ENCODE measurements around the gene KRT86.
"Not testable (repeated sequence)": the region's sequence is repeated elsewhere in the genome, so short reads cannot be mapped to it uniquely, and the experiment has no call there.

Gene KRT86

DNA sequence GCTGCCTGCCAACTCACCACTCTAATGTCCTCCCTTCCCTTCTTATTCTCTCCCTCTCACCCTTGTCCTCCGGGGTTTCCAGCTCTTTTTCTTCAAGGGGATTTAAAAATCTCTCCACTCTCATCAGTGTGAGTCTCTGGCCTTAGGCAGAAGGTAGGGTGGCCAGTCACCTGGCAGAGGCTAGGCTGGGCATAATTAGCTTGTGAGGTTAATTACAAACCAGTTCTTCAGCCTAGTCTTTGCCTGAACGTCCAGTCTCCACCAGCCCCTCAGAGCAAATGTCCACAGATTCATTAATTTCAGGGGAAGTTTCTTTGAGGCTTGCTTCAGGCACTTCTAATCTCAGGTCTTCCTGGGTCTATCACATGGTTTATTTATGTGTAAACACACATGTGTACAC is 34.7 kb upstream of the KRT86 start:
- no peak for DNase-seq

DNA sequence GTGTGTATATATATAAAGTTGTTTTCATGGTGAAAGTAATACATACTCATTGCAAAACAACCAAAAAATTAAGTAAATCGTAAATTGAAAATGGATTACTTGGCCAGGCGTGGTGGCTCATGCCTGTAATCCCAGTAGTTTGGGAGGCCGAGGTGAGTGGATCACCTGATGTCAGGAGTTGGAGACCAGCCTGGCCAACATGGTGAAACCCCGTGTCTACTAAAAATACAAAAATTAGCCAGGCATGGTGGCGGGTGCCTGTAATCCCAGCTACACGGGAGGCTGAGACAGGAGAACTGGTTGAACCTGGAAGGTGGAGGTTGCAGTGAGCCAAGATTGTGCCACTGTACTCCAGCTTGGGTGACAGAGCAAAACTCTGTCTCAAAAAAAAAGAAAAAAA is 34.2 kb upstream of the KRT86 start:
- DNase-seq = not testable (repeated sequence)

DNA sequence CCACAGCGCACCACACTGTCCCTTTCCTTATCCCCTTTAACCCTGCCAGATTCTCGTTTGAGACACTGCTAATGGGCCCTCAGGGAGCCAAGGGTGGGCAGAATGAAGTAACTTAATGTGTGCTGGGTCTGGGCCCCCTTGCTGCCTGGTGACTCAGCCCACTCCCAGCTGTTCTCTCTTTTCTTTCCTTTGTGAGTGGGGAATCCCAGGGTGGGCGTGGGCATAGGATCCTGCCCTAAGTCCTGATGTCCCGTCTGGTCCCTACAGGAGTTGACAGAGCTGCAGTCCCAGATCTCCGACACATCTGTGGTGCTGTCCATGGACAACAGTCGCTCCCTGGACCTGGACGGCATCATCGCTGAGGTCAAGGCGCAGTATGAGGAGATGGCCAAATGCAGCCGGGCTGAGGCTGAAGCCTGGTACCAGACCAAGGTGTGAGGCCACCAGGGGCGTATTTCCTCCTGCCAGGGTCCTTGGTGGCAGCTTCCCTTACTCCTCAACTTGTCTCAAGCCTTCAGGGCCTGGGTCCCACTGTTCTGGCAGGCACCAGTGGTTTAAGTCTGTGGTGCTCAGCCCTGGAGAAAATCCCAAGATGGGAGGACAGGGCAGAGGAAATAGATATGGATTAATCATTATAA is 33.1 kb upstream of the KRT86 start:
- no peak for DNase-seq

DNA sequence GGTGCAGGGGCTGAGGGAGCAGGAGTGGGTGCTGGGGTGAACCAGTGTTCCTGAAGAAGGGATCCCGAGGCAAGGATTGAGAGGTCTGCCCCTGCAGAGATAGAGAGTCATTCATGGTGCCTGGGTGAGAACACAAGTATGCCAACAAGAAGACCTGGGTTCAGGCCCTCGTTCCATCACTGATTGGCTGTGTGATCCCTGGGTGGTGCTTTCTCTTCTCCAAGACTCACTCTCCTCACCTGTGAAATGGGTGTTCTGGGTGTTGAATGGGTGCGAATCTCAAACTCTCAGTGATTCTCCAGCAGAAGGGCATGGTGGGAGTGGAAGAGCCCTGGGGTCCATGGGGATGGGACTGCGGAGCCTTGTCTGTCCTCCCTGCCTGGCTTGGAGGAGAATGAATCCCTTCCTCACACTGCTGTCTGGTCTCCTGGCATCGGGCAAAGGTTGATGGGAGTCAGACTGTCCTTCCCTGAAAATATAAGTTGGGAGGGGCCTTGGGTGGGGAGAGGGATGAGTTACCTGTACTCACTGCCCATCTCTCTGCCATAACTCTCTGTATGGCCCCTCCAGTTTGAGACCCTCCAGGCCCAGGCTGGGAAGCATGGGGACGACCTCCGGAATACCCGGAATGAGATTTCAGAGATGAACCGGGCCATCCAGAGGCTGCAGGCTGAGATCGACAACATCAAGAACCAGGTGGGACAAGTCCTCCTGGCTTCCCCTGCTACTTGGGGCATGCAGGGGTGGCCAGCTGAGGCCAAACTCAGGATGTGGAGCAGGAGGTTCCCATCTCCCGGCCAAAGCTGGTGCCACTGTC is 31.8 kb upstream of the KRT86 start:
- no peak for DNase-seq

DNA sequence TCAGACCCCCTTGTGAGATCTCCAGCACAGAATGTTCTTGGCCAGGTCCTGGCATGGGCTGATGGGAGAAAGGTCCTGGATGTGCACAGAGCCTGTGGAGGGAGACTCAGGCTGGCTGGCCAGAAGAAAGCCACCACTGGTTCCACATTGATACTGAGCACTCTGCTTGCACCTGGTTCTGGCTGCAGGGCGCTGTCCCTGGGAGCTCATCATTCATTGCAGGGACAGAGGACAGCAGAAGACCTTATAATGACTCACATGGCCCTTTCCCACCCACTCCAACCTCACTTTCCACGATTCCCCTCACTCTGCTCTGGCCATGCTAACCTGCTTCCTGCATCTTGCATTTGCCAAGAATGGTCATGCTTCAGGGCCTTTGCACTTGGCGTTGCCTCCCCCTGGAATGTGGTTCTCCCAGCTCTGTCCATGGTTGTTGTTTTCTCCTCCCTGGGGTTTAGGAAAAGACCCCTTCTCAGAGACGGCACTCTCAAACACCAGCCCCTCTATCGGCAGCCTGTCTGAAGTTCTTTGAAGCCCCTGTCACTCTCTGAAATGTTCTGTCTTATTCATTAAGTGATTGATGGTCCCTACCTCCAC is 31.1 kb upstream of the KRT86 start:
- DNase-seq = no peak

DNA sequence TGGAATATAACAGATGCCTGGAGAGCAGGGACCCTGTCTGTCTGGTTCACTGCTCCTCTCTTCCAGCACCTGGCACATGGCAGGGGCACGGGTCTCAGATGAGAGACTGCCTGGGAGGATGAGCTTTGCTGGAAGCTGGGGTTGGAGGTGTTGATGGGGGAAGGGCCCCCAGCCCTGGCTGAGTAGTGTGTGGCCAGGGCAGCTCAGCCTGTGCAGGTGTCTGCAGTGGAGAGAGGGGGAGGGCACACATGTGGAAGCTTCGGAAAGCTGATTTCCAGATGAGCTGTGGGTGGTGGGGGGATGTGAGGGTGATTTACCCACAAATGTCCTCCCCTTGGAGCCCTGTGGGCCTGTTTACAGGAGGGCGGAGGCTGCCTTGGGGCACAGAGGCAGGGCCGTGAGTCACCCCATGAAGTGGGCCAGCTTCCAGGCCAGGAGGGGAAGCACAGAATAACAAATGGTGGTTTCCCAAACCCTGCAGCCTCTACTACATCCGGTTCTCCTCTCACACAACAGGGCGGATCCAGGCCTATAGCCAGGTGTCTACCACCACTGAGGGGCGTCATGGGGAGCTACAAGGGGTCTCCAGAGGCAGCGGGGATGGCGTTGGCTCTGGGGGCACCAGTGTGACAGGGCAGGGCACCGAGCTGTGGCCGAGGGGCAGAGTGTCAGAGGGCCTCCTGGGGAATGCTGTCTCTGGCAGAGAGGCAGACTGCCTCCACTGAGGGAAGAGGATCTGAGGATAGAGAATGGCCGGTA is 30.4 kb upstream of the KRT86 start:
- DNase-seq = peak; percentile 67 to 86

DNA sequence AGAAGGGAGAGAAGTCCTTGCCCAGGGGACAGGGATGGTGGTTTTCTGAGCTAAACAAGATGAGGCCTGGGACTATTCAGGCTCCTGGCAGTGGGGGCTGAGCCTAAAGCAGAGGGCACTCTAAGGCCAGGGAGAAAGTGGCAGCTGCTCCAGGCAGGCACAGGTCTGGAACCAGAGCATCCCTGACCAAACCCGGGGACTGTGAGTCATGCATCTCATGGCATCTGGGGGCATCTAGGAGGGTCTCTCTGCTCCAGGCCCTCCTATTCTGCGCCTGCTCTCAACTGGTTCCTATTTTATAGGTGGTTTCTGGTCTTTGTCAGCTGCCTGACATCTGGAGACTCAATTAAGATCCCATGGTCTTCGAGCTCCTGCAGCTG is 29.8 kb upstream of the KRT86 start:
- DNase-seq = no peak

DNA sequence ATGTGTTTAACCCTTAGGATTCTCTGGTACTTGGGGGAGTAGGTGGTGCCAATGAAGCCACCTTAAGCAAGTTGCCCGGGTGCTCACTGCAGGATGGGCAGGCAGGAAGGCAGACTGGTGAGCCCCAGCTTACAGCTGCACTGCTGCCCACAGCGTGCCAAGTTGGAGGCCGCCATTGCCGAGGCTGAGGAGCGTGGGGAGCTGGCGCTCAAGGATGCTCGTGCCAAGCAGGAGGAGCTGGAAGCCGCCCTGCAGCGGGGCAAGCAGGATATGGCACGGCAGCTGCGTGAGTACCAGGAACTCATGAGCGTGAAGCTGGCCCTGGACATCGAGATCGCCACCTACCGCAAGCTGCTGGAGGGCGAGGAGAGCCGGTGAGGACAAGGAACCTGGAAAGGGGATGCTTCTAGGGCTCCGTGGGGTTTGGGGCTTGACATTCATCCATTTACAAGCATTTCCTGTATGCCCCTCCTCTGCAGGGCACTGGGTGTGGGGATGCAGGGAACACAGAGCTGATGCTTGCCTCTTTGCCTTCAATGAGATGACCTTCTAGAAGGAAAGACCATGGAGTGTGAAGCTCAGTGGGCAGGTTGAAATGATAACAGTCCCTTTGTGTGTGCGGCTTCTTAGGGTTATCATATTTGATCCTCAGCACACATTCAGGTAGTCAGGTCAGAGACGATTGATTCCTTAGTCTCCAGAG is 29.0 kb upstream of the KRT86 start:
- DNase-seq = no peak

DNA sequence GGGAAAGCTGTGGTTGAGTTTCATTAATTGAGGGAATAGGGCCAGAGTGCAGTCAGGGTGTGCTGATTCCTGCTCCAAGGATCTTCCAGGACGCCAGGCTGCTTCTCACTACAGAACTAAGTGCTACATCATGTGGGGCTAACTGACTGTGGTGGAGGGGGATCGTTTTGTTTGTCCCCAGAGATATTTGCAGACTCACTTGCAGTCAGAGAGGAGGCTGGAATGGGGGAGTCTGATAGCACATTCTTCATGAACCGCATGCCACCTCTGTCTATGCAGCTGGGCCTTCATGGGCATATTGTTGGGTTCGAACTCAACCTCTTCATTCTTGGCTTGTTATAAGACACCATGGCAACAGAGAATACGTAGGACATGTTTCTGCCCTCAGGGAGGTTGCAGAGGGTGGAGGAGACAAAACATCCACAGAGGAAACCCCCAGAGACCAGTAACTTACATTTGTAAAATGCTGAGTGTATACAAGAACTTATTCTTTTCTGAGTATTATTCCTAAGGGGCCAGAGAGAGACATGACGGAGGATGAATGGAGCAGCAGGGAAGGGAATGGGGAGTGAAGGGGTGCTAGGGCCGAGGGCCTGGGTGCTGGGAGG is 28.4 kb upstream of the KRT86 start:
- DNase-seq = no peak

DNA sequence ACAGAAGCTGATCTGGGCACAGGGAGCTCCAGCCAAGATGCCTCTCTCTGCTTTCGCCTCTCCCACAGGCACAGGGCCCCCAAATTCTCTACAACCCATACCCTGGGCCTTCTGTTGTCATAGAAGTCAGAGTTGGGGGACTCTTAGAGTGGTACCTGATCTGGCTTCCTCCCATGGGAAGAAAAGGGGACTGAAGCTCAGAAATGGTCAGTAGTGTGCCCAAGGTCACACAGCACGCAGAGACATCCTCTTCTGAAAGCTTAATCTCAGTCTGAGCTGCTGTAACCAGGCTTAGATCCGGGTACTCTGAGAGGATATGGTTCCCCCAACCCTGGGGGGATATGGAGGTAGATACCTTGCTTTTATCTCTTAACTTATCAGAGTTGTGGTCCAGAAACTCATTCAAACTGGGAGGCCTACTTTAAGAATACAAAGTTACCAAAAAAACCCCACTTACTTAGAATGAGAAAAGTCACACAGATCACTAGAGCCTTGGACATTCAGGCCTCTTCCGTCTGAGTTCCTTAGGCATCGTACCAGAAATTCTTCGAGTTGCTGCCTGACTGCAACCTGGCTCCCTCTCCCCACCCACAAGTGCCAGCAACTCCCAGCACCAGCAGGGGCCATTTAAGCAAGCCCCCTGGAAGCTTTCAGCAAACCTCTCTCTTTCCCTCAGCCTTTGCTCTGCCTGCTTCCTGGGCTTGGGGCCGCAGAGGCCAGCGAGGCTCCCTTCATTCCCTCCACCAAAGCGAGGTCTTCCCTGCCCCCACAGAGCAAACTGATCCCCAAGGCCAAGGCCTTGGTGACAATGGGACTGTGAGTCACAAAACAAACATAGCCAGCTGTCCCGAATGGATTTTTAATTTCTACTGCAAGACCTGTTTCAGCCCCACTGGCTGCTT is 27.5 kb upstream of the KRT86 start:
- DNase-seq = no peak

DNA sequence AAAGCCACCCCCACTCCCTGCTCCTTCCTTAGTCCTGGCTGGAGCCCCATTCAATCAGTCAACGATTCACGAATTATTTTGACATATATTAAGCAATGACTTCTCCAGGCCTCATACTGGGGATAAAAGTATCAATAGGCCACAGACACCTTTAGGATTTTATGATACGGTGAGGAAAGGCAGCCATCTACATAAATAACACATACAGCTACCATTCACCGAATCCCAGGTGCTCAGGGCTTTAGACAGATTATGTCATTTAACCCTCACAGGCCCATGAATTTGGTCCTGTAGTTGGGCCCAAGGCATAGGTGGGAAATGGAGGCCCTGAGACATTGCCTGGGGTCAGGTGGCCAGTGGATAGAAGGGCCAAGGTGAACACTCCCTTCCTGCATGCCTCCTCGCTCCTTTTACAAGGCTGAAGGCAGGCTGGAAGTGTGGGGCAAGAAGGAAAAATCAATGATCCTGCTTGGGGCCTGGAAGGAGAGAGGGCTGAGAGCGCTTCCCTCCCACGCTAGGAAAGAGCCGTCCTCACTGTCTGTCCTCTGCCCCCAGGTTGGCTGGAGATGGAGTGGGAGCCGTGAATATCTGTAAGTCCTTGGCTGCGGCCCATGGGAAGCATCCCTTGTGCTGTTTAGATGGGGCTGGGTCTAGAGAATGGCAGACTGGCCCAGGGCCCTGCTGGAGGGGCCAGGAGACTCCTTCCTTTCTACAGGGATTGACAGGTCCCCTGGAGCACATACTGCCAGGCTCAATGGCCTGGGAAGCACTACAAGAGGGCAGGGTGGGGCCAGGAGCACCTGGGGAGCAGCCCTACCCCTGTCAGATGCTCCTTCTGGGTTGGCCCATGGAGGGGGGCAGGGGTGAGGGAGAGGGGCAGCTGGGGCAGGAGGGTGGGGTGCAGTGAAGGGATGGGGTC is 26.6 kb upstream of the KRT86 start:
- DNase-seq = no peak

DNA sequence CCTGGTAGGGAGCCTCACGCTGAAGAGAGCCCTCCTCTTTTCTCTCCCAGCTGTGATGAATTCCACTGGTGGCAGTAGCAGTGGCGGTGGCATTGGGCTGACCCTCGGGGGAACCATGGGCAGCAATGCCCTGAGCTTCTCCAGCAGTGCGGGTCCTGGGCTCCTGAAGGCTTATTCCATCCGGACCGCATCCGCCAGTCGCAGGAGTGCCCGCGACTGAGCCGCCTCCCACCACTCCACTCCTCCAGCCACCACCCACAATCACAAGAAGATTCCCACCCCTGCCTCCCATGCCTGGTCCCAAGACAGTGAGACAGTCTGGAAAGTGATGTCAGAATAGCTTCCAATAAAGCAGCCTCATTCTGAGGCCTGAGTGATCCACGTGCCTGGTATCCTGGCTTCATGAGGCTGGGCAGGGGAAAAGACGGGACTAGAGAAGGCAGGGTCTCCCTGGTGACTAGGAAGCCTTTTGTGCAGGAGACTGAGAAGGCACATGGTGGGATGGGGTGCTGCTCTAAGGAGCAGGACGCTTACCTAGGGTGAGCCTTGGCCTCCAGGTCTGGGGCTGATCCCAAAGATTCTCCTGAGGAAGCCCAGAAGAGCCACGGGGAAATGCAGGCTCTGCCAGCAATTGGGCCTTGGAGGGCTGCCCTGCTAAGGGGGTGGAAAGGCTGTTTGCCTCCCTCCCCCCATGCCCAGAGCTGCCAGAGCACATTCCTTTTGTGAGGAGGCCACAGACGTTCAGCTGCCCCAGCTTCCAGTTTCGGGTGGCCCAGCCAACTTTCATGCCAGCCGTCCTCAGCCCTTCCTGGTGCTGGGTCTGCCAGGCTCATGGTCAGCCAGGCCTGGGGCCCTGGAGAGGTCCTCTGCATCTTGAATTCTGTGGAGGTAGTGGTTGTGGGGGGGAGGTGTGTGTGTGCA is 25.6 kb upstream of the KRT86 start:
- no peak for DNase-seq

DNA sequence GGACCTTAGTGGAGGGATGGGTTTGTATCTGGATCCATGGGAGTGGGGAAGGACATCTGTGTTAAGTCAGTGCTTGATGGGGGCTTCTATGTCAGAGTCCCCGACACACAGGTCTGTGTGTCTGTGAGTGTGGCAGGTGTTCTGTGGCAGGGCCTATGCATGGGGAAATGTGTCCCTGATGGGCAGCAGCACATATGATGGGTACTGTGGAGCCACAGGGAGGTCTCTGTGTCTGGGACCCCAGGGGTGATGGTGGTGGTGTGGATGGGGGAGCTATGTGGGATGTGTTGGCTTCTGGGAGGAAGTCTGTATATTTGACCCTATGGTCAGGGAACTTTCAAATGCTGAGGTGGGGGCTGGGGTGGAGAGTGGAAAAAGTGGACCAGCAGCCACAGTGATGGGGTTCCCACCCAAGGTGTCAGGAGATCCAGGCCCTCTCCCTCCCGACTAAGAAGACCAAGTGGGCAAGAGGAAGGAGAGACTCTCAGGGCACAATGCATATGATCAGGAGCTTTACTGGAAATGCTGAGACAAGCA is 24.9 kb upstream of the KRT86 start:
- DNase-seq = no peak

DNA sequence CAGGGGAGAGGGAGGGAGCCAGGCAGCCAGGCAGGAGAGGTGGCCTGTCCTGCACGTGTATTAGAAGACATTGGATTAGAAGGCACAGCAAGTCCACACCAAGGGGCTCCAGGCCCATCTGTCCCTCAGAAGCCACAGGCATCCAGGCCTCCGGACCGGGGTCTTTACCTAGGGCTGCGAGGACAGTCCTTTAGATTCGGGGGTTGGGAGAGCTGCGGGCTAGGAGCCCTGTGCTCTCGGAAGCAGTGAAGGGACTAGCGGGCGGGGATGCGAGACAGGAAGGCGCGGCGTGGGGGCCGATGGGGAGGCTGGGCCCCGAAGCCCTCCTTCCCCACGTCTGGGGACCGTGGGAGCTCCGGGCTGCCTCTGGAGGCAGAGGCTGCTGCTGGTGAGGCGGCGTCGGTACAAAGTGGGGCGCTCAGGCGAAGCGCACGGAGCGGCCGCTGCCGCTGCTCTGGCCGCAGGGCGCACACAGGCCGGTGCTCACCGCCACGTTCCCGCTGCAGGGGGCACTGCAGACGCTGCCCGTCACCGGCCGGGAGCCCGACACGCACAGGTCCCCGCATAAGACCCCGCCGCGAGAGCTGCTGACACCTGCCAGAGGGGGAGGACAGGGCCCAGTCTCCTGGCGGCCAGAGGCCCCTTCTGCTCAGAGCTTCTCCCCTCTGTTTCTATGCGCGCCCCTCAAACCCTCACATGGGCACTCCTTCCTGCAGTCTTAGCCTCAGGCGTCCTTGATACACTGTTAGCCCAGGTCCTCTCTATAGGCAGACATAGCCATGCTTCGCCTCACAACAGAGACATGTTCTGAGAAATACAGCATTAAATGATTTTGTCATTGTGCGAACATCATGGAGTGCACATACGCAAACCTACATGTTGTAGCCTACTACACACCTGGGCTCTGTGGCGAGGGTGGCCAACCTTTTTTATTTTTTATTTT is 24.1 kb upstream of the KRT86 start:
- no peak for DNase-seq

DNA sequence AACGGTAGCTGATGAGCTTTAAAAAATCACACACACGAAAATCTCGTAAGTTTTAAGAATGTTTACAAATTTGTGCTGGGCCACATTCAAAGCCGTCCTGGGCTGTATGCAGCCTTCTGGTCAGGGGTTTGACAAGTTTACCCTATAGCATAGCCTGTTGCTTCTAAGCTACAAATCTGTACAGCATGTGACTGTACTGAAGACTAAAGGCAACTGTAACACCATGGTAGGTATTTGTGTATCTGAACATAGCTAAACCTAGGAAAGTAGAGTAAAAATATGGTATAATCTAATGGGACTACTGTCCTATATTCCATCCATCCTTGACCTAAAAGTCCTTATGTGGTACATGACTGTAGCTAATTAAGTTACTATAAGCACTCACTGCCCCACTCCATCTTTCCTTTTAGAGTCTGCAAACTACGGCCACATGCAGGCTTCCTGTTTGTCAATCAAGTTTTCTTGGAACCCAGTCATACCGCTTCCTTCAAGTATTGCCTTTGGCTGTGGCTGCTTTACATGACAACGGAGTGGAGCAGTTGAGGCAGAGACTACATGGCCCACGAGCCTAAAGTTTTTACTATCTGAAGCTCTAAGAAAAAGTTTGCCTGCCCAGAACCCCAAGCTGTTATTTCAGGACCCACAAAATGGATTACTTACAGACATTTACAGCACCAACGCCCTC is 22.9 kb upstream of the KRT86 start:
- no peak for DNase-seq

DNA sequence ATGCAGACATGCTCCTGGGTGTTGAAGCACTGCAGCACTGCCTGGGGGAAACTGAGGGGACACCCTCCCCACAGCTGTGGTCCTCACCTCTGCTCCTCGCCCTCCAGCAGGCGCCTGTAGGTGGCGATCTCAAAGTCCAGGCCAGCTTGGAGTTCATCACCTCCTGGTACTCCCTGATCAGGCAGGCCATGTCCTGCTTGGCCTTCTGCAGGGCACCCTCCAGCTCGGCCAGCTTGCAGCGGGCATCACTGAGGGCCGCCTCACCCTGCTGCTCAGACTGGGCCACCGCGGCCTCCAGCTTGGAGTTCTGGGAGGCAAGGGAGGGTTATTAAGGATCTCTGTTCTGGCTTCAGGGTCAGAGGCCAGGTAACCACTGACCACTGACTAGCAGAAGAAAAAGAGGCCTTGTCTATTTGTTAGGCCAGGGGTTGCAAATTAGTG is 22.2 kb upstream of the KRT86 start:
- DNase-seq = peak in 1 of 2 experiments; percentile 9

All from SW 1271 (cell line).